Neural cell (in vitro differentiated cells): ENCODE measurements around the gene SPOCK1. TPM values are rescaled to one million over a fixed set of nuclear protein-coding genes. Genes with fewer than 3 reads are reported as not detected.

Experiments
- H2AFZ ChIP-seq: fragments of 200-600, 300-800 bp; sonication (generic), shearing (Covaris generic); 2 replicates; pipeline ENCODE4 v1.6.0; 2014; ENCODE audit warnings: low read depth, mild to moderate bottlenecking, antibody characterized with exemption, low read length, moderate library complexity
- H3F3A ChIP-seq: fragments of 200-600 bp; shearing (Covaris generic); 2 replicates; pipeline ENCODE4 v1.6.1; 2016; ENCODE audit warnings: mild to moderate bottlenecking, moderate library complexity, mixed read lengths, antibody characterized with exemption, low read length; ENCODE audit not compliant: insufficient read depth, poor library complexity, severe bottlenecking
- H3K27ac ChIP-seq: fragments of 200-600, 300-800 bp; sonication (generic), shearing (Covaris generic); 2 replicates; pipeline ENCODE4 v1.5.1; 2014; ENCODE audit warnings: mild to moderate bottlenecking, low read length, moderate library complexity
- H3K27me3 ChIP-seq: fragments of 300-800, 200-600 bp; sonication (generic), shearing (Covaris generic); 2 replicates; pipeline ENCODE4 v1.6.0; 2014; ENCODE audit warnings: mild to moderate bottlenecking, low read depth, low read length, moderate library complexity; ENCODE audit not compliant: insufficient read depth
- H3K36me3 ChIP-seq: fragments of 300-800, 200-600 bp; sonication (generic), shearing (Covaris generic); 2 replicates; pipeline ENCODE4 v1.5.1; 2014; ENCODE audit warnings: mild to moderate bottlenecking, antibody characterized with exemption, low read length, moderate library complexity; ENCODE audit not compliant: insufficient read depth
- H3K4me2 ChIP-seq: fragments of 300-800, 200-600 bp; sonication (generic), shearing (Covaris generic); 2 replicates; pipeline ENCODE4 v1.6.0; 2014; ENCODE audit warnings: mild to moderate bottlenecking, low read length
- H3K4me3 ChIP-seq: fragments of 300-800, 200-600 bp; sonication (generic), shearing (Covaris generic); 2 replicates; pipeline ENCODE4 v1.5.1; 2014; ENCODE audit warnings: mild to moderate bottlenecking, low read length, moderate library complexity
- H3K79me2 ChIP-seq: fragments of 200-600 bp; shearing (Covaris generic); replicated peaks from 2 replicates; pipeline ENCODE4 v1.6.0; 2014; ENCODE audit warnings: mild to moderate bottlenecking, low read length, moderate library complexity; ENCODE audit not compliant: insufficient read depth
- H3K9ac ChIP-seq: fragments of 300-800, 200-600 bp; sonication (generic), shearing (Covaris generic); 2 replicates; pipeline ENCODE4 v1.6.1; 2016; ENCODE audit warnings: mild to moderate bottlenecking, low read length, mixed read lengths
- H3K9me2 ChIP-seq: fragments of 200-600 bp; shearing (Covaris generic); 2 replicates; pipeline ENCODE4 v1.6.1; 2016; ENCODE audit warnings: mild to moderate bottlenecking, low read length, mixed read lengths; ENCODE audit not compliant: insufficient read depth
- H3K9me3 ChIP-seq: fragments of 200-600, 300-800 bp; sonication (generic), shearing (Covaris generic); 2 replicates; pipeline ENCODE4 v1.6.1; 2016; ENCODE audit warnings: mild to moderate bottlenecking, mixed run types, low read length, moderate library complexity, mixed read lengths
- H4K20me1 ChIP-seq: fragments of 200-600 bp; shearing (Covaris generic); 2 replicates; pipeline ENCODE4 v1.6.1; 2016; ENCODE audit warnings: mild to moderate bottlenecking, mixed run types; ENCODE audit not compliant: insufficient read depth
- EP300 ChIP-seq: fragments of 450-650 bp; conservative IDR thresholded peaks from 2 replicates; pipeline ENCODE4 v1.6.1; 2014; ENCODE audit warnings: antibody characterized with exemption, mild to moderate bottlenecking, moderate library complexity; ENCODE audit not compliant: poor library complexity, severe bottlenecking
- EZH2 ChIP-seq: fragments of 200-600, 300-800 bp; shearing (Covaris generic), sonication (generic); IDR thresholded peaks from 2 replicates; pipeline ENCODE4 v1.6.1; 2014; ENCODE audit warnings: antibody characterized with exemption, low read length, borderline replicate concordance, mild to moderate bottlenecking; ENCODE audit not compliant: insufficient read depth, poor library complexity, severe bottlenecking
- MXI1 ChIP-seq: fragments of 450-650 bp; conservative IDR thresholded peaks from 2 replicates; pipeline ENCODE4 v1.6.1; 2014; ENCODE audit warnings: antibody characterized with exemption, mild to moderate bottlenecking; ENCODE audit not compliant: poor library complexity, severe bottlenecking
- POLR2AphosphoS5 ChIP-seq: IDR thresholded peaks from 2 replicates; pipeline ENCODE4 v1.6.1; 2012
- RAD21 ChIP-seq: fragments of 450-650 bp; conservative IDR thresholded peaks from 2 replicates; pipeline ENCODE4 v1.6.1; 2014; ENCODE audit warnings: antibody characterized with exemption, mild to moderate bottlenecking, moderate library complexity
- SMC3 ChIP-seq: fragments of 450-650 bp; conservative IDR thresholded peaks from 2 replicates; pipeline ENCODE4 v1.6.1; 2014; ENCODE audit warnings: antibody characterized with exemption, mild to moderate bottlenecking, moderate library complexity; ENCODE audit not compliant: poor library complexity
- TAF1 ChIP-seq: IDR thresholded peaks from 2 replicates; pipeline ENCODE4 v1.6.1; 2012; ENCODE audit warnings: low read depth
- polyA plus RNA-seq: library from polyadenylated mRNA; depleted of rRNA; stranded (reverse); fragments of >200 nt; gene quantifications from 2 replicates; pipeline ENCODE4 v1.2.3, GENCODE V29; 2014
- TF ChIP-seq, protein P1 (sequence below): fragments of 450-650 bp; IDR thresholded peaks from 2 replicates; pipeline ENCODE4 v1.5.1; 2014; ENCODE audit warnings: antibody characterized with exemption, mild to moderate bottlenecking, moderate library complexity; ENCODE audit not compliant: poor library complexity, severe bottlenecking
- TF ChIP-seq, protein P2 (sequence below): IDR thresholded peaks from 2 replicates; pipeline ENCODE4 v1.6.1; 2012; ENCODE audit warnings: borderline replicate concordance

The SPOCK1 gene
- polyA plus RNA-seq, 1 donor from 2014 or later: 33.6 TPM

GRCh38 chr5:137487600-137487999 lies 11.5 kb downstream of the SPOCK1 start:
- no peaks in the 10 kb centered on the region for H3K36me3 ChIP-seq
- H2AFZ ChIP-seq: no peak overlapping the region
- TF ChIP-seq POLR2AphosphoS5 (no peak), RAD21 (no peak), EP300 (no peak)
- H3K9me2 ChIP-seq: no peaks in the 10 kb centered on the region
- H3K4me3 ChIP-seq: no peak overlapping the region
- no peaks in the 10 kb centered on the region for H4K20me1 ChIP-seq
- H3F3A ChIP-seq: peaks cover 4% of the 10 kb centered on the region
- H3K27me3 ChIP-seq: no peaks in the 10 kb centered on the region
- H3K9ac ChIP-seq: no peak overlapping the region
- no peaks in the 10 kb centered on the region for H3K79me2 ChIP-seq
- no peaks in the 10 kb centered on the region for H3K9me3 ChIP-seq
- no peak overlapping the region for H3K27ac ChIP-seq
- no peak overlapping the region for H3K4me2 ChIP-seq

GRCh38 chr5:137486707-137487106 lies 12.4 kb downstream of the SPOCK1 start:
- Histone ChIP-seq H3F3A (peaks cover 4% of the 10 kb centered on the region), H4K20me1 (no peaks in the 10 kb centered on the region), H3K27me3 (no peaks in the 10 kb centered on the region), H3K4me3 (no peak overlapping the region), H3K9me2 (no peaks in the 10 kb centered on the region), H3K9ac (no peak overlapping the region), H3K9me3 (no peaks in the 10 kb centered on the region), H3K36me3 (no peaks in the 10 kb centered on the region), H3K27ac (no peak overlapping the region), H3K4me2 (no peak overlapping the region), H3K79me2 (no peaks in the 10 kb centered on the region), H2AFZ (no peak overlapping the region)
- no peak for TF ChIP-seq EP300
- no peak for TF ChIP-seq SMC3
- TF ChIP-seq, protein P1, sequence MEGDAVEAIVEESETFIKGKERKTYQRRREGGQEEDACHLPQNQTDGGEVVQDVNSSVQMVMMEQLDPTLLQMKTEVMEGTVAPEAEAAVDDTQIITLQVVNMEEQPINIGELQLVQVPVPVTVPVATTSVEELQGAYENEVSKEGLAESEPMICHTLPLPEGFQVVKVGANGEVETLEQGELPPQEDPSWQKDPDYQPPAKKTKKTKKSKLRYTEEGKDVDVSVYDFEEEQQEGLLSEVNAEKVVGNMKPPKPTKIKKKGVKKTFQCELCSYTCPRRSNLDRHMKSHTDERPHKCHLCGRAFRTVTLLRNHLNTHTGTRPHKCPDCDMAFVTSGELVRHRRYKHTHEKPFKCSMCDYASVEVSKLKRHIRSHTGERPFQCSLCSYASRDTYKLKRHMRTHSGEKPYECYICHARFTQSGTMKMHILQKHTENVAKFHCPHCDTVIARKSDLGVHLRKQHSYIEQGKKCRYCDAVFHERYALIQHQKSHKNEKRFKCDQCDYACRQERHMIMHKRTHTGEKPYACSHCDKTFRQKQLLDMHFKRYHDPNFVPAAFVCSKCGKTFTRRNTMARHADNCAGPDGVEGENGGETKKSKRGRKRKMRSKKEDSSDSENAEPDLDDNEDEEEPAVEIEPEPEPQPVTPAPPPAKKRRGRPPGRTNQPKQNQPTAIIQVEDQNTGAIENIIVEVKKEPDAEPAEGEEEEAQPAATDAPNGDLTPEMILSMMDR: no peak
- TF ChIP-seq POLR2AphosphoS5: no peak
- no peak for TF ChIP-seq MXI1
- TF ChIP-seq, protein P2, sequence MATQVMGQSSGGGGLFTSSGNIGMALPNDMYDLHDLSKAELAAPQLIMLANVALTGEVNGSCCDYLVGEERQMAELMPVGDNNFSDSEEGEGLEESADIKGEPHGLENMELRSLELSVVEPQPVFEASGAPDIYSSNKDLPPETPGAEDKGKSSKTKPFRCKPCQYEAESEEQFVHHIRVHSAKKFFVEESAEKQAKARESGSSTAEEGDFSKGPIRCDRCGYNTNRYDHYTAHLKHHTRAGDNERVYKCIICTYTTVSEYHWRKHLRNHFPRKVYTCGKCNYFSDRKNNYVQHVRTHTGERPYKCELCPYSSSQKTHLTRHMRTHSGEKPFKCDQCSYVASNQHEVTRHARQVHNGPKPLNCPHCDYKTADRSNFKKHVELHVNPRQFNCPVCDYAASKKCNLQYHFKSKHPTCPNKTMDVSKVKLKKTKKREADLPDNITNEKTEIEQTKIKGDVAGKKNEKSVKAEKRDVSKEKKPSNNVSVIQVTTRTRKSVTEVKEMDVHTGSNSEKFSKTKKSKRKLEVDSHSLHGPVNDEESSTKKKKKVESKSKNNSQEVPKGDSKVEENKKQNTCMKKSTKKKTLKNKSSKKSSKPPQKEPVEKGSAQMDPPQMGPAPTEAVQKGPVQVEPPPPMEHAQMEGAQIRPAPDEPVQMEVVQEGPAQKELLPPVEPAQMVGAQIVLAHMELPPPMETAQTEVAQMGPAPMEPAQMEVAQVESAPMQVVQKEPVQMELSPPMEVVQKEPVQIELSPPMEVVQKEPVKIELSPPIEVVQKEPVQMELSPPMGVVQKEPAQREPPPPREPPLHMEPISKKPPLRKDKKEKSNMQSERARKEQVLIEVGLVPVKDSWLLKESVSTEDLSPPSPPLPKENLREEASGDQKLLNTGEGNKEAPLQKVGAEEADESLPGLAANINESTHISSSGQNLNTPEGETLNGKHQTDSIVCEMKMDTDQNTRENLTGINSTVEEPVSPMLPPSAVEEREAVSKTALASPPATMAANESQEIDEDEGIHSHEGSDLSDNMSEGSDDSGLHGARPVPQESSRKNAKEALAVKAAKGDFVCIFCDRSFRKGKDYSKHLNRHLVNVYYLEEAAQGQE: no peak

GRCh38 chr5:137481596-137481995 lies 17.5 kb downstream of the SPOCK1 start:
- no peak overlapping the region for H3K27ac ChIP-seq
- H4K20me1 ChIP-seq: no peaks in the 10 kb centered on the region

More at GRCh38 chr5:137481596-137481995, 17.5 kb downstream of the SPOCK1 start:
- TF ChIP-seq, protein P1: no peak
- TF ChIP-seq RAD21 (no peak), EZH2 (no peak), EP300 (no peak), SMC3 (no peak), POLR2AphosphoS5 (no peak), MXI1 (no peak), TAF1 (no peak)
- TF ChIP-seq, protein P2: no peak
- no peak overlapping the region for H2AFZ ChIP-seq
- no peaks in the 10 kb centered on the region for H3K79me2 ChIP-seq
- H3F3A ChIP-seq: no peaks in the 10 kb centered on the region
- no peaks in the 10 kb centered on the region for H3K9me2 ChIP-seq
- no peak overlapping the region for H3K4me2 ChIP-seq
- no peaks in the 10 kb centered on the region for H3K36me3 ChIP-seq
- no peak overlapping the region for H3K4me3 ChIP-seq
- no peaks in the 10 kb centered on the region for H3K9me3 ChIP-seq
- H3K9ac ChIP-seq: no peak overlapping the region
- no peaks in the 10 kb centered on the region for H3K27me3 ChIP-seq
